ENCODE data around the gene PLS3.
"Not testable (repeated sequence)": the region's sequence is repeated elsewhere in the genome, so short reads cannot be mapped to it uniquely, and the experiment has no call there.

PLS3 gene

GRCh38 chrX:115609621-115610020 lies 48.6 kb downstream of the PLS3 start:
- DNase-seq (ENCODE audit: low read depth): no peak

GRCh38 chrX:115616943-115617563 lies 56.1 kb downstream of the PLS3 start:
- no peak for DNase-seq (ENCODE audit: low read depth)

- no peak for DNase-seq (ENCODE audit: low read depth)
These were observed 61.6 kb downstream of the PLS3 start for GRCh38 chrX:115622534-115622933.

GRCh38 chrX:115624916-115625315 lies 63.9 kb downstream of the PLS3 start:
- no peak for DNase-seq (ENCODE audit: low read depth)

- no peak for DNase-seq (ENCODE audit: low read depth)
These were observed 64.8 kb downstream of the PLS3 start for GRCh38 chrX:115625572-115626301.

- no peak for DNase-seq (ENCODE audit: low read depth)
These were observed 69.2 kb downstream of the PLS3 start for GRCh38 chrX:115630204-115630603.

- DNase-seq (ENCODE audit: low read depth): no peak
These were observed 71.5 kb downstream of the PLS3 start for GRCh38 chrX:115632455-115632854.

- not testable (repeated sequence) for DNase-seq (ENCODE audit: low read depth)
These were observed 72.4 kb downstream of the PLS3 start for GRCh38 chrX:115633397-115633796.

GRCh38 chrX:115639334-115639880 lies 78.4 kb downstream of the PLS3 start:
- DNase-seq (ENCODE audit: low read depth): no peak

- DNase-seq (ENCODE audit: low read depth): no peak
These were observed 81.3 kb downstream of the PLS3 start for GRCh38 chrX:115642311-115642710.

GRCh38 chrX:115642895-115643530 lies 82.0 kb downstream of the PLS3 start:
- peak; percentile 2 for DNase-seq (ENCODE audit: low read depth)

GRCh38 chrX:115644397-115644796 lies 83.4 kb downstream of the PLS3 start:
- not testable (repeated sequence) for DNase-seq (ENCODE audit: low read depth)

GRCh38 chrX:115649461-115650063 lies 88.6 kb downstream of the PLS3 start:
- no peak for DNase-seq (ENCODE audit: low read depth)

- no peak for DNase-seq (ENCODE audit: low read depth)
These were observed 89.5 kb downstream of the PLS3 start for GRCh38 chrX:115650449-115650848.

GRCh38 chrX:115650916-115651315 lies 89.9 kb downstream of the PLS3 start:
- DNase-seq (ENCODE audit: low read depth): no peak

GRCh38 chrX:115652221-115652620 lies 91.2 kb downstream of the PLS3 start:
- DNase-seq (ENCODE audit: low read depth): no peak

- DNase-seq (ENCODE audit: low read depth): no peak
These were observed 104.1 kb downstream of the PLS3 start for GRCh38 chrX:115665122-115665521.

- no peak for DNase-seq (ENCODE audit: low read depth)
These were observed 118.5 kb downstream of the PLS3 start for GRCh38 chrX:115679460-115679859.

- no peak for DNase-seq (ENCODE audit: low read depth)
These were observed 126.6 kb downstream of the PLS3 start for GRCh38 chrX:115687595-115687994.

GRCh38 chrX:115689931-115690330 lies 129.0 kb downstream of the PLS3 start:
- no peak for DNase-seq (ENCODE audit: low read depth)

- no peak for DNase-seq (ENCODE audit: low read depth)
These were observed 129.7 kb downstream of the PLS3 start for GRCh38 chrX:115690511-115691216.

- DNase-seq (ENCODE audit: low read depth): no peak
These were observed 132.5 kb downstream of the PLS3 start for GRCh38 chrX:115693476-115693875.

Data from activated T-helper 9 cell treated with anti-CD3 and anti-CD28 coated beads, Interleukin-2, amount 50 U/mL, for 16 hours (primary cell).